Memory B cell (primary cell): ENCODE results near the gene COQ4.

ENCODE experiments used
- ATAC-seq: fragments of 150-1000 bp; cut with Tn5 transposase; 2 replicates; pipeline ENCODE4 v1.10.0; 2021; ENCODE audit warnings: low read depth, mild to moderate bottlenecking, moderate library complexity
- DNase-seq, 2 donors: peaks; one replicate each; pipeline ENCODE4 v3.0.0; 2022; ENCODE audit warnings: low spot score in 2 of 2
- H3K27ac Mint-ChIP-seq: one replicate; pipeline ENCODE4 v1.8.0; 2022; ENCODE audit warnings: mild to moderate bottlenecking, moderate library complexity, mixed read lengths
- H3K27me3 Mint-ChIP-seq: one replicate; pipeline ENCODE4 v1.8.0; 2022; ENCODE audit warnings: mixed read lengths
- H3K36me3 Mint-ChIP-seq: one replicate; pipeline ENCODE4 v1.8.0; 2022; ENCODE audit warnings: mild to moderate bottlenecking, mixed read lengths
- H3K4me1 Mint-ChIP-seq: one replicate; pipeline ENCODE4 v1.8.0; 2022; ENCODE audit warnings: mixed read lengths
- H3K4me3 Mint-ChIP-seq: one replicate; pipeline ENCODE4 v1.8.0; 2022; ENCODE audit warnings: mild to moderate bottlenecking, moderate library complexity, mixed read lengths
- H3K9me3 Mint-ChIP-seq: one replicate; pipeline ENCODE4 v1.8.0; 2022; ENCODE audit warnings: mixed read lengths

The COQ4 gene

DNA sequence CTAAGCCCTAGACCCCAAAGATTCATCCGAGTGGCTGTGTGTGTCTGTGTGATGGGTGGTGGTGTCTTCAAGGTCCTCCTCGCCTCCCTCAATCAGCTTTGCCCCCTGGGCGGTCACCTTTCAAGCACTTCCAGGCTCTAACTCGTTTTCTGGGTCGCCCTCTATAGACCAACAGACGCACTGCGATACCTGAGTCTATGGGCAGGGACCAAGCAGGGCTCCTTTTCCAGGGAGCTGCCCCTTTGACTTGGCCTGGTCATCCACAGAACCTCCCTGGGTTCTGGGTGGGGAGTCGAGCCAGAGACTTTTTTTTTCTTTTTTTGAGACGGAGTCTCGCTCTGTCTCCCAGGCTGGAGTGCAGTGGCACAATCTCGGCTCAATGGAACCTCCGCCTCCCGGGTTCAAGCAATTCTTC lies 18.8 kb downstream of the COQ4 start:
- Mint-ChIP-seq H3K27ac (no peak overlapping the region), H3K36me3 (peaks cover 6% of the 10 kb centered on the region), H3K4me3 (peak overlapping the region; percentile 88), H3K4me1 (peaks cover 3% of the 10 kb centered on the region), H3K27me3 (no peaks in the 10 kb centered on the region), H3K9me3 (no peaks in the 10 kb centered on the region)
- ATAC-seq: peak; percentile 43
- peak; percentile 46 to 61 for DNase-seq

DNA sequence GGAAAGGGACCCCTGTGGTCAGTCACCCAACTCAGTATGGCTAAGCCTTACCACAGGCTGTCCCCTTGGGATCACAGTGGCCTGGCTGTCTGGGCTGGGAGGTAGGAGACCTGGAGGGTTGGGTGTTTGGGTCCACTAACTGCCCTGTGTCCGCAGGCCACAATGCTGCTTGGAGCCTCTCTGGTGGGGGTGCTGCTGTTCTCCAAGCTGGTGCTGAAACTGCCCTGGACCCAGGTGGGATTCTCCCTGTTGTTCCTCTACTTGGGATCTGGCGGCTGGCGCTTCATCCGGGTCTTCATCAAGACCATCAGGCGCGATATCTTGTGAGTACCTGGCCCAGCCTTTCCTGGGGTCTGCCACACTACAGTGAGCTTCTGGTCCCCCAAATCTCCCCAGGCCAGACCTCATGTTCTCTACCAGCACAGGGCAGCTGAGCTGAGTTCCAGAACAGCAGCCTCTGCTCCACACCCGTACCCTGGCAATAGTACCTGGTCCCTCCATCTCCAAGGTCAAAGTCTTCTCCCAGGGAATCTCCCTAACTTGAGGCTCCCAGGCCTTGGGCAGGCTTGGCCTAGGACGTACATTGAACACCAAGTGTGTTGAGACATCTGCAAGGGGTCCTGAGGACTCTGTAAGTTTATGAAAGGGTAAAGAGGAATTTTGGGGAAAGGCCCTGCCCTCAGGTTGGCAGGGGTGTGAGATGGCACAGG lies 20.5 kb downstream of the COQ4 start:
- Mint-ChIP-seq H3K36me3 (peaks cover 6% of the 10 kb centered on the region), H3K27me3 (no peaks in the 10 kb centered on the region), H3K4me1 (peaks cover 3% of the 10 kb centered on the region), H3K27ac (no peak overlapping the region), H3K4me3 (peak overlapping the region; percentile 29), H3K9me3 (no peaks in the 10 kb centered on the region)
- DNase-seq (no peak), ATAC-seq (no peak)

DNA sequence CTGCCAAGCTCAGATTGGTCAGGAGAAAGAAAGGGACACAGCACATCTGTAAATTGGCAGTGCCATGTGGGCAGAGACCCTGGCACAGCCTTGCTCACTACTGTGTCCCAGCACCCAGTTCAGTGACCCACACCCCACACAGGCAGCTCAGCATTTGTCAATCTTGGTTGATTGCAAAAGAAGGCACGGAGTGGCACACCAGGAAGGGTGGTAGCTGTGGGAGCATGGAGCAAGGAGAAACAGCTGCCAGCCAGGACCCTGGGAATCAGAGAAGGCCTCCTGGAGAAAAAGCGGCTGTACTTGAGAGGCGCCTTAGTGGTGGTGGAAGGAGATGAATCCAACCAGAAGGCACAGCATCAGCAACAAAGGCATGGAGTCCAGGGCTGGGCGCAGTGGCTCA lies 21.2 kb downstream of the COQ4 start:
- H3K27me3 Mint-ChIP-seq: no peaks in the 10 kb centered on the region
- no peak for DNase-seq
- H3K36me3 Mint-ChIP-seq: peaks cover 6% of the 10 kb centered on the region
- ATAC-seq: no peak
- H3K9me3 Mint-ChIP-seq: no peaks in the 10 kb centered on the region
- no peak overlapping the region for H3K4me3 Mint-ChIP-seq
- H3K27ac Mint-ChIP-seq: no peak overlapping the region
- H3K4me1 Mint-ChIP-seq: peaks cover 3% of the 10 kb centered on the region

DNA sequence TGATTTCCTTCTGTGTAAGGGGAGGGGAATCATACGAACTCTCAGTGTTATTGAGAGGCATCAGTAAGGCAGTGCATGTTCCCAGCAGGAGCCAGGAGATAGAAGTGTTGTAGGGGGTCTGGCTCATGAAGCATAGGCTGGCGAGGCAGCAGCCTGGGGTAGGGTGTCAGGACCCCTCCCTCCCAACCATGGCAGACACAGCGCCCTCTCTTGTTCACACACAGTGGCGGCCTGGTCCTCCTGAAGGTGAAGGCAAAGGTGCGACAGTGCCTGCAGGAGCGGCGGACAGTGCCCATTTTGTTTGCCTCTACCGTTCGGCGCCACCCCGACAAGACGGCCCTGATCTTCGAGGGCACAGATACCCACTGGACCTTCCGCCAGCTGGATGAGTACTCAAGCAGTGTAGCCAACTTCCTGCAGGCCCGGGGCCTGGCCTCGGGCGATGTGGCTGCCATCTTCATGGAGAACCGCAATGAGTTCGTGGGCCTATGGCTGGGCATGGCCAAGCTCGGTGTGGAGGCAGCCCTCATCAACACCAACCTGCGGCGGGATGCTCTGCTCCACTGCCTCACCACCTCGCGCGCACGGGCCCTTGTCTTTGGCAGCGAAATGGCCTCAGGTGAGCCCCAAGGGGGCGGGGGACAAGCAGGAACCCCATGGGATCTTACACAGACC lies 22.4 kb downstream of the COQ4 start:
- Mint-ChIP-seq H3K9me3 (no peaks in the 10 kb centered on the region), H3K4me3 (no peak overlapping the region), H3K36me3 (peaks cover 6% of the 10 kb centered on the region), H3K27ac (no peak overlapping the region), H3K27me3 (no peaks in the 10 kb centered on the region), H3K4me1 (peaks cover 3% of the 10 kb centered on the region)
- no peak for ATAC-seq
- DNase-seq: no peak

DNA sequence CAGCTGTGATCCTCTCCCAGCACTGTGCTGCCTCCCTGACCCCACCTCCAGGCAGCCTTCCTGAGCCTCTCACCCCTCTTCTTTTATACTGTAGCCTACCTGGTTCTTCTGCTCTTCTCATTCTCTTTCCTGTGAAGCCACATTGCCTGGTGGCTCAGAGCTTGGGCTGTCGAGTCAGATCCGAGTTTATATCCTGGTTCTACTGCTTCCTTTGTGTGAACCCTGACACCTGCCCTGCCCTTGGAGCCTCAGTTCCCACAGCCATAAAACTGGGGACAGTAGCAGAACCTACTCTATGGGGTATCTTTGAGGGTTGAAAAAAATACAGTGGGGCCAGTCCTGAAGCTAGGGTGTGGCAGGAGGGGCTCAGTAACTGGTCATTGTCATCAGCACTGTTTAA lies 26.5 kb downstream of the COQ4 start:
- H3K27ac Mint-ChIP-seq: peak overlapping the region; percentile 67
- no peak overlapping the region for H3K4me3 Mint-ChIP-seq
- ATAC-seq (no peak), DNase-seq (no peak)
- no peaks in the 10 kb centered on the region for H3K27me3 Mint-ChIP-seq
- no peaks in the 10 kb centered on the region for H3K4me1 Mint-ChIP-seq
- peaks cover 11% of the 10 kb centered on the region for H3K36me3 Mint-ChIP-seq
- H3K9me3 Mint-ChIP-seq: no peaks in the 10 kb centered on the region

DNA sequence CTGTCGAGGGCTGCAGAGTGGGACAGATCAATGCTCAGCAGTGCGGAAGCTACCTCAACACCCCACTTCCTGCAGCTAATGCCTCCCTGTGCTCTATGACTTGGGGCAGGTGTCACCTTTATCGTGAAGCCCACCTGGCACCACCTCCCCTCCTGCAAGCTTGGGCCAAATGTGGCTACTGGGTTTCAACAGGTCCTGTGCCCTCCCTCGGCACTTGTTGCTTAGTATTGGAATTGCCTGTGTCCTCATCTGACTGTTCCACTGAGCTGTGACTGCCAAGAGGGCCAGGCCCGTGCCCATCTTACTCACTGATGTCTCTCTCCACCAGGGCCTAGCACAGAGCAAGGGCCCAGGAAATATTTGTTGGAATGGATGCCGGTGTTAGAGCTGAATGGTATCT lies 27.1 kb downstream of the COQ4 start:
- no peak overlapping the region for H3K27ac Mint-ChIP-seq
- ATAC-seq (no peak), DNase-seq (no peak)
- H3K9me3 Mint-ChIP-seq: no peaks in the 10 kb centered on the region
- H3K4me1 Mint-ChIP-seq: no peaks in the 10 kb centered on the region
- no peak overlapping the region for H3K4me3 Mint-ChIP-seq
- H3K36me3 Mint-ChIP-seq: peaks cover 10% of the 10 kb centered on the region
- no peaks in the 10 kb centered on the region for H3K27me3 Mint-ChIP-seq

DNA sequence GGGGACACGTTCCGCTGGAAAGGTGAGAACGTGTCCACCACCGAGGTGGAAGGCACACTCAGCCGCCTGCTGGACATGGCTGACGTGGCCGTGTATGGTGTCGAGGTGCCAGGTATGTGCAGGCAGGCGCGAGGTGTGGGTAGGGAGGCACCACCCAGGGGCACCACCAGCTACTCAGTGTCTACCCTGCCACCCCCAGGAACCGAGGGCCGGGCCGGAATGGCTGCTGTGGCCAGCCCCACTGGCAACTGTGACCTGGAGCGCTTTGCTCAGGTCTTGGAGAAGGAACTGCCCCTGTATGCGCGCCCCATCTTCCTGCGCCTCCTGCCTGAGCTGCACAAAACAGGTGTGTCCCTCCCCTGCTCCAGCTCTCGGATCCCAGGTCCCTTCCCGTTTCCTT lies 32.8 kb downstream of the COQ4 start:
- no peak overlapping the region for H3K27ac Mint-ChIP-seq
- ATAC-seq: no peak
- H3K4me1 Mint-ChIP-seq: no peaks in the 10 kb centered on the region
- H3K4me3 Mint-ChIP-seq: no peak overlapping the region
- H3K36me3 Mint-ChIP-seq: peaks cover 10% of the 10 kb centered on the region
- H3K27me3 Mint-ChIP-seq: no peaks in the 10 kb centered on the region
- no peaks in the 10 kb centered on the region for H3K9me3 Mint-ChIP-seq
- DNase-seq: no peak

DNA sequence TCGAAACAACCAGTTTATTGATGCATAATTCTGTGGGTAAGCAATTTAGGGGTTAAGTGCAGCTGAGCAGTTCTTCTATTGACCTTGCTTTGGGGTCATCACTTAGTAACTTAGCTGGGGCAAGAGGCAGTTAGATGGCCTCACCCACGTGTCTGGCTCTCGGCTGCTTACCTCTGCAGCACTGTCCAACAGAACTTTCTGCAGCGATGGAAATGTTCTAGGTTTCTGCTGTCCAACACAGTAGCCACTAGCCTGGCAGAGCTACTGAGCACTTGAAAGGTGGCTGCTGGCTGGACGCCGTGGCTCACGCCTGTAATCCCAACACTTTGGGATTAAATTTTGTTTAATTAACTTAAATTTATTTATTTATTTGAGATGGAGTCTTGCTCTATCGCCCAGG lies 35.5 kb downstream of the COQ4 start:
- DNase-seq (no peak), ATAC-seq (no peak)
- H3K27ac Mint-ChIP-seq: no peak overlapping the region
- H3K9me3 Mint-ChIP-seq: no peaks in the 10 kb centered on the region
- peaks cover 4% of the 10 kb centered on the region for H3K36me3 Mint-ChIP-seq
- no peaks in the 10 kb centered on the region for H3K4me1 Mint-ChIP-seq
- H3K4me3 Mint-ChIP-seq: no peak overlapping the region
- H3K27me3 Mint-ChIP-seq: no peaks in the 10 kb centered on the region

DNA sequence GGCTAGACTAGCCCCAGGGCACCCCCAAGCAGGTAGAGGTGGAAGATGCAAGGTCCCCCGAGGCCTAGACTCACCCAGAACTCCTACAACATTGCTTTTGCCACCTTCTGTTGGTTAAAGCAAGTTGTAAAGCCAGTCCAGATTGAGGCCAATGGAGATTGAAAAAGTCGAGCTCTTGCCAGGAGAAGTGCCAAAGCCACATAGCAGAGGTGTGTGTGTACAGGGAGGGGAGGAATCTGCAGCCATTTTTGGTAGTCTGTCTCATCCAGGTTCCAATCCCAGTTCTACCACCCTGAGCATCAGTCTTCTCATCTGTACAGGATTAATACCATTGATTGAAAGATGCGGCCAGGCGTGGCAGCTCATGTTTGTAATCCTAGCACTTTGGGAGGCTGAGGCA lies 36.2 kb downstream of the COQ4 start:
- no peak for ATAC-seq
- Mint-ChIP-seq H3K27ac (no peak overlapping the region), H3K9me3 (no peaks in the 10 kb centered on the region), H3K27me3 (no peaks in the 10 kb centered on the region), H3K36me3 (peaks cover 4% of the 10 kb centered on the region), H3K4me1 (no peaks in the 10 kb centered on the region), H3K4me3 (no peak overlapping the region)
- DNase-seq: no peak

DNA sequence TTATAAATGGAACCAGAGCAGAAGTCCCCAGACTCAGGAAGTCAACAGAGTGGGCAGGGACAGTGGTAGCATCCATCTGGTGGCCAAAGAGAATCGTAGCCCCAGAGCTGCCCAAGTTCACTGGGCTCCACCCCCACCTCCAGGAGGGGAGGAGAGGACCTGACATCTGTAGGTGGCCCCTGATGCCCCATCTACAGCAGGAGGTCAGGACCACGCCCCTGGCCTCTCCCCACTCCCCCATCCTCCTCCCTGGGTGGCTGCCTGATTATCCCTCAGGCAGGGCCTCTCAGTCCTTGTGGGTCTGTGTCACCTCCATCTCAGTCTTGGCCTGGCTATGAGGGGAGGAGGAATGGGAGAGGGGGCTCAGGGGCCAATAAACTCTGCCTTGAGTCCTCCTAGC lies 38.2 kb downstream of the COQ4 start:
- ATAC-seq: no peak
- Mint-ChIP-seq H3K27me3 (peaks cover 3% of the 10 kb centered on the region), H3K36me3 (peaks cover 4% of the 10 kb centered on the region), H3K27ac (no peak overlapping the region), H3K4me1 (no peaks in the 10 kb centered on the region), H3K9me3 (no peaks in the 10 kb centered on the region), H3K4me3 (no peak overlapping the region)
- no peak for DNase-seq

DNA sequence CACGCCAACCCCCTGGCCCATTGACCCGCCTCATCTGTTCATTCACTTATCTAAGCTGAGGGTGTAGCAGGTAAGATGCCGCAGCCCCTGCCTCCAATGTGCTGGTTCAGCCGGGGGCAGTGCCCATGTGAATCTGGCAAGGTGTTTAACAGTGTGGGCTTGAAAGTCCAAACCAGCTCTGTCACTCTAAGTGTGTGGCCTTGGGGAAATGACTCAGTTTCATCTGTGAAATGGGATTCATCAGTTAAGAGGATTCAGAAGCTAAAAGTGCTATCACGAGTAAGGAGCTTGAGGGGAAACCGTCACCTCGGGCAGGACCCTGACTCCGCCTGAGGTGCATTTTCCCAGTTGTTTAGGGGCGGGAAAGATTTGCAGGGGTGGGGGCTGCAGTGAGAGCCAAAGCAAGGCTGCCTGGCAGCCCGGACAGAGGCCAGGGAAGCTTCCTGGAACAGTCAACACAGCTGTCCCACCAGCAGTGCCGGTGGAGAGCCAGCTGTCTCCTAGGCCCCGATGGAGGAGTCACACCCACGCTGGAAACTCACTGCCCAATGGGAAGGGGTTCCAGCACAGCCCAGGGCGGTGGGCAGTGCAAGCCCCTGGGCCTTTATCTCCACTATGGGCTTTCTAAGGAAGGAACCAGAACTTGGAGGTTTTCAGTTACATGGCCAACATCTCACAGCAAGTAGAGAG lies 38.8 kb downstream of the COQ4 start:
- Mint-ChIP-seq H3K36me3 (no peaks in the 10 kb centered on the region), H3K4me3 (peak overlapping the region; percentile 85), H3K27ac (no peak overlapping the region), H3K4me1 (no peaks in the 10 kb centered on the region), H3K9me3 (no peaks in the 10 kb centered on the region), H3K27me3 (peaks cover 3% of the 10 kb centered on the region)
- DNase-seq (no peak), ATAC-seq (no peak)

DNA sequence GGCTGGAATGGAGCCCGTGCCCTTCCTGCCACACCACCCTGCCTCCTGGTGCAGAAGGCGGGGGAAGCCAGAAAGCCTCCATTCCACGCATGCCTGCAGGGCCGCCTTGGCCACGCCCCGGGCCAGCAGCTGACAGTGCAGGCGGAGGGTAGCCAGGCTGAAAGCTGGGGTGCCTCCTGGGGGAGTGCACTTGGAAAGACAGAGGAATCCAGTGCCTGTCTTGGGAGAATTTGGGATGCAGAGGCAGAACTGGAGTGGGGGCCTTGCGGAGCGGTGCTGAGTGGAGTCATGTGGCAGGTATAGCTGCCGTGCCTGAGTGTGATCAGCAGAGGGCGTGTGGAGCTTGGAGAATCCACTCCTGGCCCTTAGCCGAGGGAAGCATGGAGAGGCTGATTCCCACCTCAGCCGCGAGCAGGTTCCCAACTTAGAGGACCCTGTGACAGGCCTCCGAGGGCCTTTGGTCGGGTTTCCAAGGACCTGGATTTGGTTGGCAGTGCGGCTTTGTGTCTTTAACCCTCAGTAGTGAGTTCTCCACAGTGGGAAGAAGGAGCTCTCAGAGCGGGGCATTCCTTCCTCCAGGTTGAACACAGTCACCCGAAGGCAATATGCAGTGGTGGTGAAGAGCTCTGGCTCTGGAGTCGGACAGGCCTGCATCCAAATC lies 39.5 kb downstream of the COQ4 start:
- no peaks in the 10 kb centered on the region for H3K36me3 Mint-ChIP-seq
- no peak overlapping the region for H3K27ac Mint-ChIP-seq
- DNase-seq (peak; percentile 55 to 62), ATAC-seq (peak; percentile 90)
- H3K9me3 Mint-ChIP-seq: no peaks in the 10 kb centered on the region
- H3K4me3 Mint-ChIP-seq: peak overlapping the region; percentile 85
- H3K4me1 Mint-ChIP-seq: no peaks in the 10 kb centered on the region
- peaks cover 7% of the 10 kb centered on the region for H3K27me3 Mint-ChIP-seq

DNA sequence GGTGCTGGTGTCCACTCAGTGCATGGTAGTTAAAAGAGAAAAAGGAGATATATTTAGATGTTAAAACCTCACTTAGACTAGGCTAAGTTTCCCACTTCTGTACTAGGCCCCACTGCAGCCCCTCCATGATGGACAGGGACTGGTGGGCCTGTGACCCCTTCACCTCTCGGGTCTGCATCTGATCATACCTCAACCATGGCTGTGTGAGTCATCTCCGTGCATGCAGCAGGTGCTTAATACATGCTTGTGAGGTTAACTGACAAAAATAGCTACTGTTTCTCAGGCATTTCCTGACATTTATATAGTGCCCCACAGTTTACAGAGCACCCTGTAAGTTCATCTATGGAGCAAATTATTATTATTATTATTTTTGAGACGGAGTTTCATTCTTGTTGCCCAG lies 40.1 kb downstream of the COQ4 start:
- no peak overlapping the region for H3K4me3 Mint-ChIP-seq
- no peaks in the 10 kb centered on the region for H3K36me3 Mint-ChIP-seq
- no peak overlapping the region for H3K27ac Mint-ChIP-seq
- no peaks in the 10 kb centered on the region for H3K9me3 Mint-ChIP-seq
- H3K4me1 Mint-ChIP-seq: no peaks in the 10 kb centered on the region
- DNase-seq: no peak
- H3K27me3 Mint-ChIP-seq: peaks cover 7% of the 10 kb centered on the region
- ATAC-seq: no peak

DNA sequence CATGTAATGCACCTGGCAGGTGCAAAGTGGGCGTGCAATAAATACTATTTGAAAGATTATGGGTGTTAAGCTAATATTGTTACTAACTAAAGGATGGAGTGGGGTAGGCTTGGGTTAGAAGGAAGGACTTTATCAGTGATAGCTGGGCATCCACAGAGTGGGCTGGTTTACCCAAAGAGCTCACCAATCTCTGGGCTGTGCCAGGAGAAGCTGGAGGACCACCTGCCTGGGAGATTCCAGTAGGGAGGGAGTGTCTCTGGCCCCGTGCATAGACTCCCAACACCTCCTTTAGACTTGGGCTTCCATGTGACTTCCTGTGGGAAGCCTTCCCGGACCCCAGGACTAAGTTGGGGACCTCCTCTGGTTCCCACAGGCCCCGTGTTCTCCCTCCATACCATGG lies 42.9 kb downstream of the COQ4 start:
- H3K27ac Mint-ChIP-seq: no peak overlapping the region
- H3K4me1 Mint-ChIP-seq: peaks cover 3% of the 10 kb centered on the region
- no peaks in the 10 kb centered on the region for H3K9me3 Mint-ChIP-seq
- DNase-seq (no peak), ATAC-seq (no peak)
- H3K27me3 Mint-ChIP-seq: peaks cover 7% of the 10 kb centered on the region
- no peak overlapping the region for H3K4me3 Mint-ChIP-seq
- no peaks in the 10 kb centered on the region for H3K36me3 Mint-ChIP-seq
